H1 (cell line): Measurements from ENCODE around the gene ACOT12. TPM values are rescaled to one million over a fixed set of nuclear protein-coding genes. Genes with fewer than 3 reads are reported as not detected.

ENCODE experiments used
- CTCF ChIA-PET: fragments of 300-600 bp; sonication (Branson Sonifier 250); formaldehyde crosslinking; loops from one replicate; lab custom pipeline; 2021; ENCODE audit not compliant: partially characterized antibody; lab: Charles Lee
- POLR2A ChIA-PET: fragments of 300-600 bp; sonication (Branson Sonifier 250); formaldehyde crosslinking; loops from one replicate; lab custom pipeline; 2021; ENCODE audit warnings: inconsistent platforms; ENCODE audit not compliant: partially characterized antibody; lab: Charles Lee
- DNase-seq, 2 experiments: peaks; one replicate each; pipeline versions ENCODE4 v3.0.0 to v3.0.0-alpha.2; 2010 to 2022; ENCODE audit warnings: low spot score in 2 of 2, low read depth in 1 of 2, mixed read lengths in 1 of 2
- FAIRE-seq: peaks from 2 replicates; lab custom pipeline; 2011; peaks lifted over from hg19 to GRCh38; lab: Jason Lieb, UNC
- H2AFZ ChIP-seq: 2 replicates; pipeline ENCODE4 v1.8.1; 2012; ENCODE audit warnings: low read length, inconsistent platforms
- H2AK5ac ChIP-seq: 2 replicates; pipeline ENCODE4 v1.6.1; 2013; ENCODE audit warnings: low read depth, low read length
- H2BK120ac ChIP-seq: replicated peaks from 2 replicates; pipeline ENCODE3; 2013; ENCODE audit warnings: low read depth, low read length, inconsistent platforms
- H2BK12ac ChIP-seq: 2 replicates; pipeline ENCODE4 v1.6.1; 2013; ENCODE audit warnings: low read depth, low read length
- H2BK15ac ChIP-seq: 2 replicates; pipeline ENCODE4 v1.6.1; 2013; ENCODE audit warnings: low read length
- H2BK20ac ChIP-seq: 2 replicates; pipeline ENCODE4 v1.6.1; 2013; ENCODE audit warnings: low read length
- H2BK5ac ChIP-seq: 2 replicates; pipeline ENCODE4 v1.6.1; 2013; ENCODE audit warnings: low read depth, low read length
- H3K14ac ChIP-seq: 2 replicates; pipeline ENCODE4 v1.6.1; 2013; ENCODE audit warnings: inconsistent platforms; ENCODE audit not compliant: insufficient read length
- H3K18ac ChIP-seq: 2 replicates; pipeline ENCODE4 v1.6.1; 2013; ENCODE audit warnings: low read length; ENCODE audit errors: extremely low read depth
- H3K23ac ChIP-seq: 2 replicates; pipeline ENCODE4 v1.6.1; 2013; ENCODE audit warnings: inconsistent platforms; ENCODE audit not compliant: insufficient read length
- H3K23me2 ChIP-seq: 2 replicates; pipeline ENCODE4 v1.6.1; 2013; ENCODE audit warnings: low read depth, low read length
- H3K27ac ChIP-seq: 2 replicates; pipeline ENCODE4 v1.6.1; 2011; ENCODE audit warnings: low read depth, low read length, inconsistent platforms
- H3K27me3 ChIP-seq, 4 experiments: replicated peaks in 1 of 4; 1 replicate in 1 of 4; 2 replicates in 3 of 4; pipeline versions ENCODE4 v1.6.1 to v1.8.1; 2011 to 2013; ENCODE audit warnings: low read length in 3 of 4, mild to moderate bottlenecking in 3 of 4, inconsistent platforms in 2 of 4, mixed read lengths in 2 of 4, moderate library complexity in 1 of 4; ENCODE audit not compliant: control insufficient read depth in 3 of 4, insufficient read depth in 3 of 4; ENCODE audit errors: extremely low read depth in 1 of 4
- H3K36me3 ChIP-seq, 4 experiments: 2 replicates each; pipeline versions ENCODE4 v1.6.1 to v1.8.1; 2011 to 2013; ENCODE audit warnings: mild to moderate bottlenecking in 4 of 4, low read length in 3 of 4, moderate library complexity in 2 of 4, control low read depth in 1 of 4, inconsistent platforms in 1 of 4; ENCODE audit not compliant: insufficient read depth in 4 of 4, control insufficient read depth in 2 of 4
- H3K4ac ChIP-seq: replicated peaks from 2 replicates; pipeline ENCODE3; 2013; ENCODE audit warnings: low read length, low read depth, mixed read lengths, inconsistent platforms; ENCODE audit not compliant: insufficient read length
- H3K4me1 ChIP-seq, 4 experiments: replicated peaks in 1 of 4; 1 replicate in 1 of 4; 2 replicates in 3 of 4; pipeline versions ENCODE4 v1.6.1 to v1.8.1; 2011 to 2013; ENCODE audit warnings: low read length in 3 of 4, inconsistent platforms in 2 of 4, mixed read lengths in 1 of 4; ENCODE audit not compliant: insufficient read depth in 4 of 4, control insufficient read depth in 3 of 4
- H3K4me2 ChIP-seq, 2 experiments: 2 replicates each; pipeline versions ENCODE4 v1.6.1 to v1.8.1; 2011 to 2013; ENCODE audit warnings: low read depth in 2 of 2, low read length in 2 of 2, control low read depth in 1 of 2, inconsistent platforms in 1 of 2, mild to moderate bottlenecking in 1 of 2; ENCODE audit not compliant: insufficient read depth in 1 of 2
- H3K4me3 ChIP-seq, 4 experiments: fragments of 200-600, 300-600 bp in 1 of 4; sonication (generic), shearing (Covaris generic), sonication (Bioruptor Twin) in 1 of 4; 2 replicates each; pipeline versions ENCODE4 v1.5.1 to v1.8.1; 2011 to 2016; ENCODE audit warnings: low read length in 4 of 4, low read depth in 3 of 4, control low read depth in 2 of 4, inconsistent platforms in 2 of 4, mild to moderate bottlenecking in 2 of 4, mixed read lengths in 1 of 4, moderate library complexity in 1 of 4; ENCODE audit not compliant: insufficient read depth in 2 of 4; ENCODE audit errors: extremely low read depth in 1 of 4
- H3K56ac ChIP-seq: replicated peaks from 2 replicates; pipeline ENCODE3; 2013; ENCODE audit warnings: low read depth, mild to moderate bottlenecking, mixed read lengths, low read length, inconsistent platforms; ENCODE audit not compliant: insufficient read length
- H3K79me1 ChIP-seq: 2 replicates; pipeline ENCODE4 v1.6.1; 2013; ENCODE audit warnings: low read depth, low read length, control low read depth
- H3K79me2 ChIP-seq, 2 experiments: 2 replicates each; pipeline versions ENCODE4 v1.6.1 to v1.8.1; 2012 to 2013; ENCODE audit warnings: low read length in 2 of 2, mild to moderate bottlenecking in 2 of 2, inconsistent platforms in 1 of 2; ENCODE audit not compliant: insufficient read depth in 2 of 2, control insufficient read depth in 1 of 2
- H3K9ac ChIP-seq, 4 experiments: replicated peaks in 1 of 4; 1 replicate in 1 of 4; 2 replicates in 3 of 4; pipeline versions ENCODE4 v1.6.1 to v1.8.1; 2011 to 2013; ENCODE audit warnings: low read depth in 3 of 4, low read length in 3 of 4, control low read depth in 2 of 4, mild to moderate bottlenecking in 2 of 4, moderate library complexity in 2 of 4, inconsistent platforms in 1 of 4; ENCODE audit errors: extremely low read depth in 1 of 4
- H3K9me3 ChIP-seq, 2 experiments: 2 replicates each; pipeline versions ENCODE4 v1.6.1 to v1.8.1; 2012 to 2013; ENCODE audit warnings: mild to moderate bottlenecking in 2 of 2, moderate library complexity in 2 of 2, control low read depth in 1 of 2, inconsistent platforms in 1 of 2, low read depth in 1 of 2, low read length in 1 of 2, mixed read lengths in 1 of 2; ENCODE audit not compliant: insufficient read depth in 2 of 2
- H4K20me1 ChIP-seq, 2 experiments: replicated peaks in 1 of 2; 2 replicates each; pipeline versions ENCODE3 to v1.8.1; 2011 to 2013; ENCODE audit warnings: inconsistent platforms in 2 of 2, low read length in 2 of 2, mild to moderate bottlenecking in 1 of 2; ENCODE audit not compliant: insufficient read depth in 2 of 2, control insufficient read depth in 1 of 2
- H4K5ac ChIP-seq: 2 replicates; pipeline ENCODE4 v1.6.1; 2013; ENCODE audit warnings: low read length, low read depth, mixed read lengths, inconsistent platforms; ENCODE audit not compliant: insufficient read length
- H4K8ac ChIP-seq: 2 replicates; pipeline ENCODE4 v1.8.0; 2013; ENCODE audit warnings: mild to moderate bottlenecking, moderate library complexity, low read length, inconsistent platforms; ENCODE audit not compliant: insufficient read depth; ENCODE audit errors: extremely low read depth
- H4K91ac ChIP-seq: replicated peaks from 2 replicates; pipeline ENCODE3; 2013; ENCODE audit warnings: low read length, mixed read lengths, inconsistent platforms; ENCODE audit not compliant: insufficient read length
- ATF2 ChIP-seq: IDR thresholded peaks from 2 replicates; pipeline ENCODE4 v1.6.1; 2012; ENCODE audit warnings: low read length, inconsistent platforms
- CBX5 ChIP-seq: fragments of 300-800, 300-1000 bp; sonication (generic); IDR thresholded peaks from 2 replicates; pipeline ENCODE4 v1.7.1; 2016; ENCODE audit warnings: antibody characterized with exemption, low read length, low read depth
- GABPA ChIP-seq: IDR thresholded peaks from 2 replicates; pipeline ENCODE4 v1.6.1; 2011; ENCODE audit warnings: mild to moderate bottlenecking, low read length, moderate library complexity, borderline replicate concordance; ENCODE audit not compliant: insufficient read depth
- KDM1A ChIP-seq: fragments of 200-600, 300-600 bp; sonication (generic); IDR thresholded peaks from 2 replicates; pipeline ENCODE4 v1.7.1; 2016; ENCODE audit warnings: mild to moderate bottlenecking, low read length, borderline replicate concordance
- TBP ChIP-seq: IDR thresholded peaks from 2 replicates; pipeline ENCODE4 v1.6.1; 2011; ENCODE audit warnings: low read depth, low read length, improper control_type of control experiment
- WGBS, 2 experiments: shearing (Covaris generic) in 1 of 2; methylation state at CpG; one replicate each; pipeline versions ENCODE4 v1.1.6 to v1.1.7; 2013 to 2015; ENCODE audit warnings: low lambda C conversion rate in 2 of 2, mixed read lengths in 2 of 2, inconsistent platforms in 1 of 2, low coverage in 1 of 2, missing lambda C conversion rate in 1 of 2; ENCODE audit not compliant: insufficient replicate concordance in 2 of 2, insufficient coverage in 1 of 2, insufficient read length in 1 of 2; ENCODE audit errors: extremely low coverage in 1 of 2, missing lambda C conversion rate in 1 of 2; 5-methylcytosine and 5-hydroxymethylcytosine counted together
- polyA plus RNA-seq, 7 experiments: library from polyadenylated mRNA; depleted of rRNA in 3 of 7; stranded (reverse) in 5 of 7; unstranded in 2 of 7; fragments of >200 nt in 5 of 7; fragments of 200-250 nt in 2 of 7; gene quantifications; 1 replicate in 5 of 7; 2 replicates in 1 of 7; 4 replicates in 1 of 7; pipeline versions ENCODE4 v1.2.1 to v1.2.3, GENCODE V29; 2011 to 2013; ENCODE audit warnings: missing spikeins in 2 of 7, mixed read lengths in 2 of 7
- total RNA-seq: library from RNA; stranded (reverse); fragmentation: NEBNext Ultra II Directional; extraction: Animal tissue kit (Norgen Biotek cat#: 25700); gene quantifications from 2 replicates; pipeline ENCODE4 v1.2.1, GENCODE V29; 2021
- TF ChIP-seq, protein P1 (sequence below), 3 experiments: IDR thresholded peaks; 1 replicate in 2 of 3; 2 replicates in 1 of 3; pipeline versions ENCODE4 v1.5.1 to v1.6.1; 2011; ENCODE audit warnings: low read length in 3 of 3, mild to moderate bottlenecking in 3 of 3, inconsistent platforms in 2 of 3, low read depth in 1 of 3, moderate library complexity in 1 of 3; ENCODE audit not compliant: insufficient read depth in 1 of 3; ENCODE audit errors: control extremely low read depth in 1 of 3
- TF ChIP-seq, protein P2 (sequence below): IDR thresholded peaks from 2 replicates; pipeline ENCODE4 v1.6.1; 2011; ENCODE audit warnings: low read depth, mild to moderate bottlenecking, low read length; ENCODE audit not compliant: insufficient read depth

The ACOT12 gene
- total and polyA plus RNA-seq, 2 of the 8 experiments (the other 6 are each of a cell fraction or from before 2014, with no cell fraction given): 0.29 TPM; not detected in 1

GRCh38 chr5:81393430-81393782 lies 528 bp downstream of the ACOT12 start:
- H3K23ac ChIP-seq: no peak overlapping the region
- no peaks in the 10 kb centered on the region for H3K79me2 ChIP-seq
- WGBS, 2 experiments: 34% methylated on average over 9 of the region's 10 CpGs; no CpG with 5 or more reads in 1 of the 2 experiments
- H3K79me1 ChIP-seq: no peaks in the 10 kb centered on the region
- no peak for FAIRE-seq
- H3K36me3 ChIP-seq: no peaks in the 10 kb centered on the region
- H3K4ac ChIP-seq: no peak overlapping the region
- no peak overlapping the region for H2BK5ac ChIP-seq
- H3K56ac ChIP-seq: no peak overlapping the region
- H4K20me1 ChIP-seq: no peaks in the 10 kb centered on the region
- H2BK12ac ChIP-seq: no peak overlapping the region
- H3K27ac ChIP-seq: no peak overlapping the region
- H3K27me3 ChIP-seq: peaks cover 0 to 7% (median 3%) of the 10 kb centered on the region in 4 experiments; a peak in 6 of 7 replicates
- H4K5ac ChIP-seq: no peak overlapping the region
- peak overlapping the region; percentile 42 to 84 (median 54) for H3K4me3 ChIP-seq
- no peak overlapping the region for H4K91ac ChIP-seq
- H3K23me2 ChIP-seq: peaks cover 3% of the 10 kb centered on the region; the same call in 1 of the 2 replicates
- no peak overlapping the region for H3K18ac ChIP-seq
- H4K8ac ChIP-seq: no peak overlapping the region
- H3K9me3 ChIP-seq: 0 out of 4 replicates have a peak, but pooled peaks cover 0 to 3% of the 10 kb centered on the region in 2 experiments
- no peaks in the 10 kb centered on the region for H3K4me1 ChIP-seq
- no peak for DNase-seq
- no peak overlapping the region for H2AK5ac ChIP-seq
- H2BK15ac ChIP-seq: no peak overlapping the region
- H3K14ac ChIP-seq: no peak overlapping the region
- H2AFZ ChIP-seq: peak overlapping the region; percentile 14; the same call in 1 of the 2 replicates
- POLR2A ChIA-PET: interaction anchor here (1.0 kb wide), 2 partner anchors 9 to 91 kb away, joined by 3 to 6 read pairs; partner anchors contain the start of gene ZCCHC9
- H2BK20ac ChIP-seq: no peak overlapping the region
- H3K4me2 ChIP-seq: peak overlapping the region; percentile 70 to 74
- CTCF ChIA-PET: interaction anchor here (0.7 to 1.5 kb wide), 9 partner anchors 11 to 825 kb away, joined by 3 to 5 read pairs (median 3); no protein-coding TSS in a partner anchor
- H3K9ac ChIP-seq: no peak overlapping the region
- H2BK120ac ChIP-seq: no peak overlapping the region
- no peak for TF ChIP-seq ATF2
- TF ChIP-seq, protein P1, sequence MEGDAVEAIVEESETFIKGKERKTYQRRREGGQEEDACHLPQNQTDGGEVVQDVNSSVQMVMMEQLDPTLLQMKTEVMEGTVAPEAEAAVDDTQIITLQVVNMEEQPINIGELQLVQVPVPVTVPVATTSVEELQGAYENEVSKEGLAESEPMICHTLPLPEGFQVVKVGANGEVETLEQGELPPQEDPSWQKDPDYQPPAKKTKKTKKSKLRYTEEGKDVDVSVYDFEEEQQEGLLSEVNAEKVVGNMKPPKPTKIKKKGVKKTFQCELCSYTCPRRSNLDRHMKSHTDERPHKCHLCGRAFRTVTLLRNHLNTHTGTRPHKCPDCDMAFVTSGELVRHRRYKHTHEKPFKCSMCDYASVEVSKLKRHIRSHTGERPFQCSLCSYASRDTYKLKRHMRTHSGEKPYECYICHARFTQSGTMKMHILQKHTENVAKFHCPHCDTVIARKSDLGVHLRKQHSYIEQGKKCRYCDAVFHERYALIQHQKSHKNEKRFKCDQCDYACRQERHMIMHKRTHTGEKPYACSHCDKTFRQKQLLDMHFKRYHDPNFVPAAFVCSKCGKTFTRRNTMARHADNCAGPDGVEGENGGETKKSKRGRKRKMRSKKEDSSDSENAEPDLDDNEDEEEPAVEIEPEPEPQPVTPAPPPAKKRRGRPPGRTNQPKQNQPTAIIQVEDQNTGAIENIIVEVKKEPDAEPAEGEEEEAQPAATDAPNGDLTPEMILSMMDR (IDR thresholded peaks at IDR 0.05; ENCODE audit: control extremely low read depth in 1 of 3, insufficient read depth in 1 of 3, low read depth in 1 of 3, low read length in 3 of 3): peak in 2 of 3 experiments; percentile 13 to 28; a peak in 2 of 4 replicates
- peak; percentile 92 for TF ChIP-seq KDM1A
- TF ChIP-seq TBP: no peak
- no peak for TF ChIP-seq GABPA
- TF ChIP-seq CBX5: no peak
- TF ChIP-seq, protein P2, sequence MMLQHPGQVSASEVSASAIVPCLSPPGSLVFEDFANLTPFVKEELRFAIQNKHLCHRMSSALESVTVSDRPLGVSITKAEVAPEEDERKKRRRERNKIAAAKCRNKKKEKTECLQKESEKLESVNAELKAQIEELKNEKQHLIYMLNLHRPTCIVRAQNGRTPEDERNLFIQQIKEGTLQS: no peak
